Psoas muscle (tissue), 8 donors: ENCODE measurements around the gene KDF1. TPM values are rescaled to one million over a fixed set of nuclear protein-coding genes. Genes with fewer than 3 reads are reported as not detected.

Source experiments
- ATAC-seq, 4 donors: fragments of 200-7000 bp; cut with Tn5 transposase; one replicate each; pipeline ENCODE4 v1.9.1; 2020; ENCODE audit warnings: moderate library complexity in 3 of 4, mild to moderate bottlenecking in 2 of 4
- DNase-seq, 2 donors: peaks; one replicate each; pipeline ENCODE4 v3.0.0-alpha.2; 2020
- H3K27ac ChIP-seq: fragments of 200-600 bp; one replicate; pipeline ENCODE4 v1.8.0; 2022
- H3K27me3 ChIP-seq, 3 donors: fragments of 200-600 bp in 1 of 3; one replicate each; pipeline versions ENCODE4 v1.6.1 to v1.8.0; 2013 to 2022; ENCODE audit warnings: low read length in 2 of 3, mild to moderate bottlenecking in 2 of 3, moderate library complexity in 1 of 3; ENCODE audit not compliant: insufficient read depth in 3 of 3
- H3K36me3 ChIP-seq, 2 donors: fragments of 200-600 bp in 1 of 2; one replicate each; pipeline versions ENCODE4 v1.6.1 to v1.8.0; 2013 to 2022; ENCODE audit warnings: low read depth in 1 of 2, mild to moderate bottlenecking in 1 of 2, moderate library complexity in 1 of 2; ENCODE audit not compliant: insufficient read depth in 1 of 2
- H3K4me1 ChIP-seq: fragments of 200-600 bp; one replicate; pipeline ENCODE4 v1.8.0; 2022
- H3K4me3 ChIP-seq: fragments of 200-600 bp; one replicate; pipeline ENCODE4 v1.8.0; 2022; ENCODE audit warnings: mild to moderate bottlenecking
- H3K9me3 ChIP-seq: fragments of 200-600 bp; one replicate; pipeline ENCODE4 v1.8.0; 2022
- WGBS, 3 donors: extraction: QIAGEN DNeasy Blood & Tissue Kit; methylation state at CpG; one replicate each; pipeline versions ENCODE4 v1.1.6 to v1.1.7; 2013; 5-methylcytosine and 5-hydroxymethylcytosine counted together
- intact Hi-C, 2 donors: fragments of 100-400 bp; cut with DNase I; formaldehyde crosslinking; loops; one replicate each; pipeline versions ENCODE4 v1.11.0 to v1.14.2; 2022
- polyA plus RNA-seq, 3 donors: library from polyadenylated mRNA; stranded (reverse); fragments of 200-250 nt; gene quantifications; one replicate each; pipeline ENCODE4 v1.2.3, GENCODE V29; 2013
- total RNA-seq, 4 donors: library from RNA; stranded (reverse); fragmentation: NEBNext Ultra II Directional in 2 of 4; extraction: Animal tissue kit (Norgen Biotek cat#: 25700) in 2 of 4; gene quantifications; one replicate each; pipeline versions ENCODE4 v1.2.1 to v1.2.4, GENCODE V29; 2021 to 2023
- TF ChIP-seq, protein P1 (sequence below): fragments of 200-600 bp; IDR thresholded peaks from one replicate; pipeline ENCODE4 v1.8.0; 2022; ENCODE audit warnings: antibody characterized with exemption
- donor health status: healthy with polysubstance abuse.
- donor health status: DM: no; HTN: no; CAD: no; lungs with moderate emphysema.
- donor health status: Bipolar disorder and iron deficiency.
- donor health status: healthy.
- donor health status: DM: yes; HTN: yes; CAD: no.
- donor health status: DM: no; HTN: no; CAD: no.
- donor health status: DM: no; HTN: no; CAD: no.
- donor health status: DM: yes; HTN: yes; CAD: no.

The KDF1 gene
- total and polyA plus RNA-seq, 7 donors, result 0.01 TPM; not detected in 6

GRCh38 chr1:26986658-26987057 is 26.4 kb upstream of the KDF1 start:
- intact Hi-C loops, result no loop called here

GRCh38 chr1:26984291-26984690 is 24.0 kb upstream of the KDF1 start:
- WGBS, 3 donors, result 58 to 62% (median 59%) methylated on average over 8 of the region's 8 CpGs
- ATAC-seq (no peak), DNase-seq (no peak)
- no peaks in the 10 kb centered on the region for H3K4me1 ChIP-seq
- intact Hi-C loops, result no loop called here
- TF ChIP-seq, protein P1, sequence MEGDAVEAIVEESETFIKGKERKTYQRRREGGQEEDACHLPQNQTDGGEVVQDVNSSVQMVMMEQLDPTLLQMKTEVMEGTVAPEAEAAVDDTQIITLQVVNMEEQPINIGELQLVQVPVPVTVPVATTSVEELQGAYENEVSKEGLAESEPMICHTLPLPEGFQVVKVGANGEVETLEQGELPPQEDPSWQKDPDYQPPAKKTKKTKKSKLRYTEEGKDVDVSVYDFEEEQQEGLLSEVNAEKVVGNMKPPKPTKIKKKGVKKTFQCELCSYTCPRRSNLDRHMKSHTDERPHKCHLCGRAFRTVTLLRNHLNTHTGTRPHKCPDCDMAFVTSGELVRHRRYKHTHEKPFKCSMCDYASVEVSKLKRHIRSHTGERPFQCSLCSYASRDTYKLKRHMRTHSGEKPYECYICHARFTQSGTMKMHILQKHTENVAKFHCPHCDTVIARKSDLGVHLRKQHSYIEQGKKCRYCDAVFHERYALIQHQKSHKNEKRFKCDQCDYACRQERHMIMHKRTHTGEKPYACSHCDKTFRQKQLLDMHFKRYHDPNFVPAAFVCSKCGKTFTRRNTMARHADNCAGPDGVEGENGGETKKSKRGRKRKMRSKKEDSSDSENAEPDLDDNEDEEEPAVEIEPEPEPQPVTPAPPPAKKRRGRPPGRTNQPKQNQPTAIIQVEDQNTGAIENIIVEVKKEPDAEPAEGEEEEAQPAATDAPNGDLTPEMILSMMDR, result no peak
- H3K27me3 ChIP-seq, result peaks cover 0 to 7% (median 7%) of the 10 kb centered on the region in 3 donors
- no peak overlapping the region for H3K4me3 ChIP-seq
- no peaks in the 10 kb centered on the region for H3K36me3 ChIP-seq
- no peak overlapping the region for H3K27ac ChIP-seq
- H3K9me3 ChIP-seq, result no peaks in the 10 kb centered on the region

More at GRCh38 chr1:26986658-26987057, 26.4 kb upstream of the KDF1 start:
- Histone ChIP-seq H3K27ac (no peak overlapping the region), H3K4me3 (no peak overlapping the region), H3K4me1 (no peaks in the 10 kb centered on the region), H3K27me3 (peaks cover 0 to 10% (median 7%) of the 10 kb centered on the region in 3 donors), H3K36me3 (no peaks in the 10 kb centered on the region), H3K9me3 (no peaks in the 10 kb centered on the region)
- WGBS, 3 donors, result 56 to 65% (median 63%) methylated on average over 2 of the region's 2 CpGs
- TF ChIP-seq, protein P1, result no peak
- ATAC-seq (no peak), DNase-seq (no peak)

GRCh38 chr1:26983863-26984262 is 23.6 kb upstream of the KDF1 start:
- intact Hi-C loops, result no loop called here
- DNase-seq, result no peak
- Histone ChIP-seq H3K9me3 (no peaks in the 10 kb centered on the region), H3K4me3 (no peak overlapping the region), H3K27me3 (peaks cover 0 to 7% (median 7%) of the 10 kb centered on the region in 3 donors), H3K36me3 (no peaks in the 10 kb centered on the region), H3K27ac (no peak overlapping the region), H3K4me1 (no peaks in the 10 kb centered on the region)
- 35 to 58% (median 43%) methylated on average over 5 of the region's 5 CpGs for WGBS, 3 donors
- TF ChIP-seq, protein P1, result no peak
- no peak for ATAC-seq

GRCh38 chr1:26981146-26981846 is 21.0 kb upstream of the KDF1 start:
- Histone ChIP-seq H3K27me3 (peaks cover 0 to 7% (median 7%) of the 10 kb centered on the region in 3 donors), H3K4me3 (no peak overlapping the region), H3K27ac (no peak overlapping the region), H3K9me3 (no peaks in the 10 kb centered on the region), H3K36me3 (no peaks in the 10 kb centered on the region), H3K4me1 (no peaks in the 10 kb centered on the region)
- DNase-seq (no peak), ATAC-seq (no peak)
- WGBS, 3 donors, result 48 to 64% (median 57%) methylated on average over 3 of the region's 3 CpGs
- intact Hi-C loops, result no loop called here
- TF ChIP-seq, protein P1, result no peak

- H3K27me3 ChIP-seq, result peaks cover 0 to 3% (median 0%) of the 10 kb centered on the region in 3 donors
- H3K4me1 ChIP-seq, result no peaks in the 10 kb centered on the region
- H3K9me3 ChIP-seq, result no peaks in the 10 kb centered on the region
- no peak overlapping the region for H3K27ac ChIP-seq
- H3K4me3 ChIP-seq, result no peak overlapping the region
- no peak for ATAC-seq
- 49 to 60% (median 56%) methylated on average over 2 of the region's 2 CpGs for WGBS, 3 donors
- intact Hi-C loops, result no loop called here
- TF ChIP-seq, protein P1, result no peak
- DNase-seq, result no peak
- no peaks in the 10 kb centered on the region for H3K36me3 ChIP-seq
Measured at GRCh38 chr1:26978901-26979300, 18.6 kb upstream of the KDF1 start.
